ENCODE results near the gene SP6. TPM values are rescaled to one million over a fixed set of nuclear protein-coding genes. Genes with fewer than 3 reads are reported as not detected.

The SP6 gene
- polyA plus RNA-seq, 1 experiment, result 0.04 TPM

GRCh38 chr17:47831003-47831933 is 19.7 kb downstream of the SP6 start, which contains the start of the genes LRRC46 and MRPL10:
Gene LRRC46 (plus strand): TSS chr17:47831670. CDS start chr17:47831990, 320 bp downstream.
Gene MRPL10 (minus strand): TSS chr17:47831541. CDS start chr17:47831511, 30 bp downstream.
- ChIA-PET POLR2A (interaction anchor here (0.6 to 1.6 kb wide), 8 partner anchors 10 to 160 kb away, joined by 3 to 19 read pairs (median 6); partner anchors contain the start of genes OSBPL7, SCRN2 and SP2), CTCF (interaction anchor here (0.7 to 2.0 kb wide), 6 partner anchors 9 to 198 kb away, joined by 3 to 25 read pairs (median 4); partner anchors contain the start of gene SCRN2)
- Histone ChIP-seq H3K4me3 (ENCODE audit: low read depth, low read length) (peak within 1 kb of the TSS; percentile 98), H3K9me3 (ENCODE audit: control insufficient read depth, insufficient read depth, low read length) (no peaks in the 10 kb centered on the region), H3K27me3 (ENCODE audit: control insufficient read depth, insufficient read depth, low read length) (no peaks in the 10 kb centered on the region), H3K27ac (ENCODE audit: low read depth, low read length) (peak within 1 kb of the TSS; percentile 82)
- peak; percentile 82 for DNase-seq (ENCODE audit: low read depth, low spot score)
- peak; percentile 52 for TF ChIP-seq CTCF (IDR thresholded peaks at IDR 0.05; ENCODE audit: low read depth, low read length)

GRCh38 chr17:47830396-47831002 is 20.5 kb downstream of the SP6 start:
- DNase-seq (ENCODE audit: low read depth, low spot score), result no peak
- H3K9me3 ChIP-seq (ENCODE audit: control insufficient read depth, insufficient read depth, low read length), result no peaks in the 10 kb centered on the region
- H3K4me3 ChIP-seq (ENCODE audit: low read depth, low read length), result peak overlapping the region; percentile 98
- ChIA-PET POLR2A (interaction anchor here (1.6 kb wide), 1 partner anchor 9 kb away, joined by 19 read pairs; the partner anchor contains the start of gene OSBPL7), CTCF (interaction anchor here (0.7 to 2.0 kb wide), 5 partner anchors 10 to 197 kb away, joined by 3 to 25 read pairs (median 5); partner anchors contain the start of gene SCRN2)
- H3K27ac ChIP-seq (ENCODE audit: low read depth, low read length), result peak overlapping the region; percentile 82
- TF ChIP-seq CTCF (IDR thresholded peaks at IDR 0.05; ENCODE audit: low read depth, low read length), result no peak
- H3K27me3 ChIP-seq (ENCODE audit: control insufficient read depth, insufficient read depth, low read length), result no peaks in the 10 kb centered on the region

GRCh38 chr17:47829870-47830269 is 21.1 kb downstream of the SP6 start:
- Histone ChIP-seq H3K27ac (ENCODE audit: low read depth, low read length) (no peak overlapping the region), H3K27me3 (ENCODE audit: control insufficient read depth, insufficient read depth, low read length) (no peaks in the 10 kb centered on the region), H3K4me3 (ENCODE audit: low read depth, low read length) (no peak overlapping the region), H3K9me3 (ENCODE audit: control insufficient read depth, insufficient read depth, low read length) (no peaks in the 10 kb centered on the region)
- DNase-seq (ENCODE audit: low read depth, low spot score), result no peak
- POLR2A ChIA-PET, result interaction anchor here (0.6 kb wide), 1 partner anchor 762 kb away, joined by 3 read pairs; no protein-coding TSS in a partner anchor
- TF ChIP-seq CTCF (IDR thresholded peaks at IDR 0.05; ENCODE audit: low read depth, low read length), result no peak
- CTCF ChIA-PET, result interaction anchor here (0.6 kb wide), 1 partner anchor 13 kb away, joined by 7 read pairs; no protein-coding TSS in a partner anchor

- ChIA-PET CTCF (interaction anchor here (0.6 kb wide), 1 partner anchor 129 kb away, joined by 4 read pairs; no protein-coding TSS in a partner anchor), POLR2A (interaction anchor here (0.6 kb wide), 1 partner anchor 39 kb away, joined by 5 read pairs; no protein-coding TSS in a partner anchor)
- DNase-seq (ENCODE audit: low read depth, low spot score), result no peak
- TF ChIP-seq CTCF (IDR thresholded peaks at IDR 0.05; ENCODE audit: low read depth, low read length), result no peak
- no peak overlapping the region for H3K4me3 ChIP-seq (ENCODE audit: low read depth, low read length)
- no peaks in the 10 kb centered on the region for H3K9me3 ChIP-seq (ENCODE audit: control insufficient read depth, insufficient read depth, low read length)
- no peak overlapping the region for H3K27ac ChIP-seq (ENCODE audit: low read depth, low read length)
- no peaks in the 10 kb centered on the region for H3K27me3 ChIP-seq (ENCODE audit: control insufficient read depth, insufficient read depth, low read length)
Observed at GRCh38 chr17:47823519-47823918, 27.4 kb downstream of the SP6 start.
